MM.1S (cell line): ENCODE results near the gene STRN3.

Experiments used
- DNase-seq: peaks from one replicate; pipeline ENCODE4 v3.0.0-alpha.2; 2015
- H2AFZ ChIP-seq: fragments of 300-600 bp; sonication (generic); 2 replicates; pipeline ENCODE4 v1.6.0; 2016; ENCODE audit warnings: antibody characterized with exemption, low read length
- H3F3A ChIP-seq: fragments of 300-600 bp; sonication (generic); 2 replicates; pipeline ENCODE4 v1.6.1; 2016; ENCODE audit warnings: mild to moderate bottlenecking, antibody characterized with exemption, low read length, moderate library complexity, mixed read lengths; ENCODE audit not compliant: insufficient read depth
- H3K27ac ChIP-seq: fragments of 300-600 bp; sonication (generic); 2 replicates; pipeline ENCODE4 v1.5.1; 2016; ENCODE audit warnings: mild to moderate bottlenecking, low read length
- H3K27me3 ChIP-seq: fragments of 300-600 bp; sonication (generic); replicated peaks from 2 replicates; pipeline ENCODE4 v1.6.0; 2016; ENCODE audit warnings: low read length; ENCODE audit not compliant: insufficient read depth
- H3K36me3 ChIP-seq: fragments of 300-600 bp; sonication (generic); replicated peaks from 2 replicates; pipeline ENCODE4 v1.6.1; 2016; ENCODE audit warnings: mild to moderate bottlenecking, low read length, mixed read lengths; ENCODE audit not compliant: insufficient read depth
- H3K4me1 ChIP-seq: fragments of 300-600 bp; sonication (generic); 2 replicates; pipeline ENCODE4 v1.6.1; 2016; ENCODE audit warnings: low read length, mixed read lengths
- H3K4me2 ChIP-seq: fragments of 300-600 bp; sonication (generic); 2 replicates; pipeline ENCODE4 v1.6.0; 2016; ENCODE audit warnings: low read depth, low read length
- H3K4me3 ChIP-seq: fragments of 300-600 bp; sonication (generic); 2 replicates; pipeline ENCODE4 v1.5.1; 2016; ENCODE audit warnings: low read length, mixed read lengths
- H3K79me2 ChIP-seq: fragments of 300-600 bp; sonication (generic); 2 replicates; pipeline ENCODE4 v1.6.1; 2016; ENCODE audit warnings: mixed run types, low read length, mixed read lengths
- H3K9ac ChIP-seq: fragments of 300-600 bp; sonication (generic); 2 replicates; pipeline ENCODE4 v1.6.1; 2016; ENCODE audit warnings: low read length, mixed read lengths
- H3K9me2 ChIP-seq: fragments of 300-600 bp; sonication (generic); replicated peaks from 2 replicates; pipeline ENCODE4 v1.6.1; 2016; ENCODE audit warnings: mild to moderate bottlenecking, low read length, mixed read lengths; ENCODE audit not compliant: insufficient read depth
- H3K9me3 ChIP-seq: fragments of 300-600 bp; sonication (generic); replicated peaks from 2 replicates; pipeline ENCODE4 v1.6.1; 2016; ENCODE audit warnings: mild to moderate bottlenecking, low read length, mixed read lengths; ENCODE audit not compliant: insufficient read depth
- H4K20me1 ChIP-seq: fragments of 300-600 bp; sonication (generic); 2 replicates; pipeline ENCODE4 v1.6.1; 2016; ENCODE audit warnings: mild to moderate bottlenecking, low read length, moderate library complexity, mixed read lengths; ENCODE audit not compliant: insufficient read depth
- EZH2 ChIP-seq: fragments of 300-600 bp; sonication (generic); optimal IDR thresholded peaks from 2 replicates; pipeline ENCODE3; 2017; ENCODE audit warnings: low read depth, mild to moderate bottlenecking, antibody characterized with exemption, low read length, mixed read lengths
- EZH2phosphoT487 ChIP-seq: fragments of 300-600 bp; sonication (generic); IDR thresholded peaks from 2 replicates; pipeline ENCODE4 v1.6.1; 2018; ENCODE audit warnings: antibody characterized with exemption, low read length
- TF ChIP-seq, protein P1 (sequence below): fragments of 300-600 bp; sonication (generic); IDR thresholded peaks from 2 replicates; pipeline ENCODE4 v1.5.1; 2016; ENCODE audit warnings: antibody characterized with exemption, low read length, mixed read lengths

Gene STRN3

DNA sequence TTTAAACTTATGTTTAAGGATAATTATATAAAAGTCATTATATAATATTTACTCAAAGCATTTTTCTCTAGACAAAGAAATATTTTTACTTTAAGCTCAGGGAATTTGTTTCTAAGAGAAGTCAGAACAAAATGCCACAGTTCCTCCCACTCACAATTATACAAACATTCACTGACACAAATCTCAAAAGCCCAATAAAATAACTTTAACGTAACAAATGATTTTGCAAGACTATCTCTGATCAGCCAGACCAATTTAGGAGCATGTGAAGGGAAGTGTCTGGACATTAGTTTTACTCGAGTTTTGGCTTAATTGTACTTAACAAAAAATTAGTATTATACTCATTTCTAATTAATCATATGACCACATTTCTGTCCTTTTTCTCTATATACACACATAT lies 110.6 kb downstream of the STRN3 start:
- Histone ChIP-seq H3K79me2 (no peaks in the 10 kb centered on the region), H3K9ac (no peak overlapping the region), H2AFZ (no peak overlapping the region), H3K27ac (no peak overlapping the region), H3K27me3 (no peaks in the 10 kb centered on the region), H4K20me1 (no peaks in the 10 kb centered on the region), H3K9me2 (no peaks in the 10 kb centered on the region), H3K4me2 (no peak overlapping the region), H3K4me3 (no peak overlapping the region), H3K9me3 (no peaks in the 10 kb centered on the region), H3K36me3 (no peaks in the 10 kb centered on the region), H3K4me1 (no peaks in the 10 kb centered on the region), H3F3A (no peaks in the 10 kb centered on the region)
- no peak for DNase-seq
- TF ChIP-seq, protein P1, sequence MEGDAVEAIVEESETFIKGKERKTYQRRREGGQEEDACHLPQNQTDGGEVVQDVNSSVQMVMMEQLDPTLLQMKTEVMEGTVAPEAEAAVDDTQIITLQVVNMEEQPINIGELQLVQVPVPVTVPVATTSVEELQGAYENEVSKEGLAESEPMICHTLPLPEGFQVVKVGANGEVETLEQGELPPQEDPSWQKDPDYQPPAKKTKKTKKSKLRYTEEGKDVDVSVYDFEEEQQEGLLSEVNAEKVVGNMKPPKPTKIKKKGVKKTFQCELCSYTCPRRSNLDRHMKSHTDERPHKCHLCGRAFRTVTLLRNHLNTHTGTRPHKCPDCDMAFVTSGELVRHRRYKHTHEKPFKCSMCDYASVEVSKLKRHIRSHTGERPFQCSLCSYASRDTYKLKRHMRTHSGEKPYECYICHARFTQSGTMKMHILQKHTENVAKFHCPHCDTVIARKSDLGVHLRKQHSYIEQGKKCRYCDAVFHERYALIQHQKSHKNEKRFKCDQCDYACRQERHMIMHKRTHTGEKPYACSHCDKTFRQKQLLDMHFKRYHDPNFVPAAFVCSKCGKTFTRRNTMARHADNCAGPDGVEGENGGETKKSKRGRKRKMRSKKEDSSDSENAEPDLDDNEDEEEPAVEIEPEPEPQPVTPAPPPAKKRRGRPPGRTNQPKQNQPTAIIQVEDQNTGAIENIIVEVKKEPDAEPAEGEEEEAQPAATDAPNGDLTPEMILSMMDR: no peak

DNA sequence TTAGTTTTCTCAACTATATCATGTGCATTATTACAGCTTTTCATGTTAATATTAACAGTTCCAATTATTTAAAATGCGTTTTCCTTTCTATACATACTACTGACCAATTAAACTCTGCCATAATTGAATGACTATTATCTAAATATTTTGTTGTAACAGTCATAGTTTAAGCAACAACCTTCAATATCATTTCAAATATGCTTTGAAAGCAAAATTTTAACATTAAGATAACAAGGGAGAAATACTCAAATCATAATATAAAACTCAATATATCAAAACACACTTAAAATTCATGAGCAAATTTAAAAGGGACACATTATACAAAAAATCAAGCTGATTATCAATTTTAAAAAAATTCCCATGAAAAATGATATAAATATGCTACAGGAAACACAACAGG lies 111.4 kb downstream of the STRN3 start:
- Histone ChIP-seq H3K79me2 (no peaks in the 10 kb centered on the region), H3K9me3 (no peaks in the 10 kb centered on the region), H3K9ac (no peak overlapping the region), H3K9me2 (no peaks in the 10 kb centered on the region), H3K4me2 (no peak overlapping the region), H3K27ac (no peak overlapping the region), H4K20me1 (no peaks in the 10 kb centered on the region), H3K27me3 (no peaks in the 10 kb centered on the region), H3K36me3 (no peaks in the 10 kb centered on the region), H3F3A (no peaks in the 10 kb centered on the region), H2AFZ (no peak overlapping the region), H3K4me3 (no peak overlapping the region), H3K4me1 (no peaks in the 10 kb centered on the region)
- TF ChIP-seq, protein P1: no peak
- TF ChIP-seq EZH2phosphoT487 (no peak), EZH2 (no peak)
- DNase-seq: no peak

DNA sequence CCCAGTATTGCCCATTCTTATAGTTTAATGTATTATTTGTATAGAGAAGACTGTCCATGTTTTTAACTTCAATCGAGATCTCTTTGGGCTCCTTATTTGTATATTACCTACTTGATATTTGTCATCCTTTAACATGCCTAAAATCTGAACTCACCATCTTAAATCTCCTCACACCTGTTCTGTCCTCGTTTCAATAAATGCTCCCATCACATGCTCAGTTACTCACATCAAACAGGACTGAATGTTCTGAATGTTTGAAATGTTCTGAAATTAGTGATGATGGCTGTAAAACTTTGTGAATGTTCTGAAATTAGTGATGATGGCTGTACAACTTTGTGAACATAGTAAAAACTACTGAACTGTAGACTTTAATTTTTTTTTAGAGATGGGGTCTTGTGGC lies 117.4 kb downstream of the STRN3 start:
- no peaks in the 10 kb centered on the region for H3F3A ChIP-seq
- no peak overlapping the region for H3K27ac ChIP-seq
- no peaks in the 10 kb centered on the region for H3K27me3 ChIP-seq
- no peaks in the 10 kb centered on the region for H3K79me2 ChIP-seq
- H3K9me2 ChIP-seq: no peaks in the 10 kb centered on the region
- no peaks in the 10 kb centered on the region for H3K36me3 ChIP-seq
- no peak overlapping the region for H2AFZ ChIP-seq
- no peak overlapping the region for H3K4me3 ChIP-seq
- no peak overlapping the region for H3K4me2 ChIP-seq
- TF ChIP-seq EZH2phosphoT487: no peak
- TF ChIP-seq EZH2: no peak
- TF ChIP-seq, protein P1: no peak
- H3K9ac ChIP-seq: no peak overlapping the region
- H3K9me3 ChIP-seq: no peaks in the 10 kb centered on the region
- H4K20me1 ChIP-seq: no peaks in the 10 kb centered on the region
- H3K4me1 ChIP-seq: no peaks in the 10 kb centered on the region
- DNase-seq: no peak
